ENCODE results near the gene PTCH2. TPM values are rescaled to one million over a fixed set of nuclear protein-coding genes. Genes with fewer than 3 reads are reported as not detected.
A peak's percentile ranks its signal among the peaks of the same experiment; 100 is the strongest.

The PTCH2 gene
- total and polyA plus RNA-seq, 2 of the 13 experiments (the other 11 are each of a cell fraction or from before 2014, with no cell fraction given) = 0.60 to 1.5 TPM

GRCh38 chr1:44775930-44776729, 66.9 kb downstream of the PTCH2 start (continued):
- TF ChIP-seq TIGD3 (CRISPR knock-in tag; IDR thresholded peaks at IDR 0.05; ENCODE audit: borderline replicate concordance) (no peak), HNF1B (CRISPR knock-in tag; IDR thresholded peaks at IDR 0.05) (0 out of 2 replicates have a peak, but pooled peaks have one; percentile 18), ZNF761 (CRISPR knock-in tag; conservative IDR thresholded peaks at IDR 0.05) (peak; percentile 41; the same call in 1 of the 2 replicates), ZZZ3 (CRISPR knock-in tag; IDR thresholded peaks at IDR 0.05; ENCODE audit: borderline replicate concordance) (0 out of 2 replicates have a peak, but pooled peaks have one; percentile 8), RBFOX2 (IDR thresholded peaks at IDR 0.05; ENCODE audit: low read depth, low read length) (peak; percentile 93), TBX2 (CRISPR knock-in tag; IDR thresholded peaks at IDR 0.05; ENCODE audit: borderline replicate concordance) (0 out of 2 replicates have a peak, but pooled peaks have one; percentile 9), ARNTL (CRISPR knock-in tag; IDR thresholded peaks at IDR 0.05) (peak; percentile 25; the same call in 1 of the 2 replicates), ZNF879 (CRISPR knock-in tag; IDR thresholded peaks at IDR 0.05) (0 out of 2 replicates have a peak, but pooled peaks have one; percentile 21), ZNF703 (CRISPR knock-in tag; IDR thresholded peaks at IDR 0.05; ENCODE audit: borderline replicate concordance) (peak; percentile 24; the same call in 1 of the 2 replicates), ERF (CRISPR knock-in tag; IDR thresholded peaks at IDR 0.05) (no peak), KMT2B (CRISPR knock-in tag; IDR thresholded peaks at IDR 0.05) (0 out of 2 replicates have a peak, but pooled peaks have one; percentile 22)

Measured in HepG2 (cell line).